B cell (primary cell): ENCODE measurements around the gene PRR3. TPM values are rescaled to one million over a fixed set of nuclear protein-coding genes. Genes with fewer than 3 reads are reported as not detected.

Experiments used
- ATAC-seq: fragments of 200-7000 bp; cut with Tn5 transposase; one replicate; pipeline ENCODE4 v1.10.0; 2021; ENCODE audit warnings: low read depth, mild to moderate bottlenecking, moderate number of reproducible peaks, moderate library complexity
- CTCF ChIA-PET: fragments of 350-600 bp; sonication (Branson Sonifier 250); formaldehyde crosslinking; loops from one replicate; lab custom pipeline; 2021; ENCODE audit warnings: antibody characterized with exemption, inconsistent platforms; lab: Charles Lee
- POLR2A ChIA-PET: fragments of 350-600 bp; sonication (Branson Sonifier 250); formaldehyde crosslinking; loops from one replicate; lab custom pipeline; 2021; ENCODE audit warnings: antibody characterized with exemption; lab: Charles Lee
- DNase-seq: peaks from one replicate; pipeline ENCODE4 v3.0.0; 2013
- H2AFZ ChIP-seq: 2 replicates; pipeline ENCODE4 v1.6.1; 2012; ENCODE audit warnings: mild to moderate bottlenecking, low read depth, low read length; ENCODE audit not compliant: insufficient read depth, poor library complexity, severe bottlenecking
- H3K27ac ChIP-seq, 2 donors: 1 replicate in 1 of 2; 2 replicates in 1 of 2; pipeline ENCODE4 v1.5.1; 2012 to 2013; ENCODE audit warnings: low read length in 2 of 2, mild to moderate bottlenecking in 2 of 2, moderate library complexity in 1 of 2
- H3K27me3 ChIP-seq, 4 experiments: fragments of 200-600 bp in 1 of 4; sonication (generic) in 1 of 4; replicated peaks in 1 of 4; 1 replicate in 2 of 4; 2 replicates in 2 of 4; pipeline versions ENCODE4 v1.6.1 to v1.7.0; 2013 to 2016; ENCODE audit warnings: low read length in 3 of 4, mild to moderate bottlenecking in 2 of 4, mixed read lengths in 1 of 4, moderate library complexity in 1 of 4; ENCODE audit not compliant: insufficient read depth in 4 of 4, control insufficient read depth in 3 of 4; ENCODE audit errors: control extremely low read depth in 1 of 4
- H3K36me3 ChIP-seq, 2 experiments: replicated peaks in 1 of 2; 1 replicate in 1 of 2; 2 replicates in 1 of 2; pipeline versions ENCODE4 v1.6.1 to v1.7.1; 2013; ENCODE audit warnings: low read length in 1 of 2; ENCODE audit not compliant: insufficient read depth in 2 of 2, control insufficient read depth in 1 of 2; ENCODE audit errors: control extremely low read depth in 1 of 2, extremely low read depth in 1 of 2
- H3K4me1 ChIP-seq, 2 donors: fragments of 200-600 bp in 1 of 2; sonication (generic) in 1 of 2; 1 replicate in 1 of 2; 2 replicates in 1 of 2; pipeline versions ENCODE4 v1.5.1 to v1.6.1; 2013 to 2017; ENCODE audit warnings: low read length in 2 of 2; ENCODE audit not compliant: control insufficient read depth in 2 of 2, insufficient read depth in 2 of 2
- H3K4me2 ChIP-seq: replicated peaks from 2 replicates; pipeline ENCODE3; 2012; ENCODE audit warnings: mild to moderate bottlenecking, low read depth, low read length; ENCODE audit not compliant: poor library complexity, severe bottlenecking
- H3K4me3 ChIP-seq, 5 experiments: fragments of 200-600 bp in 1 of 5; sonication (generic) in 1 of 5; 1 replicate in 3 of 5; 2 replicates in 2 of 5; pipeline versions ENCODE4 v1.5.1 to v1.7.0; 2011 to 2016; ENCODE audit warnings: low read length in 4 of 5, mild to moderate bottlenecking in 4 of 5, low read depth in 2 of 5, control low read depth in 1 of 5, moderate library complexity in 1 of 5; ENCODE audit not compliant: insufficient read depth in 1 of 5; ENCODE audit errors: control extremely low read depth in 1 of 5, extremely low read depth in 1 of 5
- H3K79me2 ChIP-seq: fragments of 200-600 bp; sonication (generic); one replicate; pipeline ENCODE4 v1.6.0; 2016; ENCODE audit warnings: low read length; ENCODE audit not compliant: control insufficient read depth, insufficient read depth
- H3K9ac ChIP-seq: fragments of 200-600 bp; sonication (generic); 2 replicates; pipeline ENCODE4 v1.6.1; 2017; ENCODE audit warnings: mild to moderate bottlenecking, low read length, moderate library complexity
- H3K9me3 ChIP-seq, 3 donors: one replicate each; pipeline versions ENCODE4 v1.6.1 to v1.7.1; 2013; ENCODE audit warnings: low read length in 2 of 3; ENCODE audit not compliant: control insufficient read depth in 2 of 3, insufficient read depth in 1 of 3; ENCODE audit errors: control extremely low read depth in 1 of 3
- H4K20me1 ChIP-seq: 2 replicates; pipeline ENCODE4 v1.6.0; 2012; ENCODE audit warnings: mild to moderate bottlenecking, low read length; ENCODE audit not compliant: insufficient read depth, control insufficient read depth, poor library complexity, severe bottlenecking
- H3K27ac Mint-ChIP-seq: one replicate; pipeline ENCODE4 v1.8.0; 2021; ENCODE audit warnings: mixed read lengths
- H3K27me3 Mint-ChIP-seq: one replicate; pipeline ENCODE4 v1.8.0; 2021; ENCODE audit warnings: mixed read lengths
- H3K4me1 Mint-ChIP-seq: one replicate; pipeline ENCODE4 v1.8.0; 2021; ENCODE audit warnings: mixed read lengths
- H3K4me3 Mint-ChIP-seq: one replicate; pipeline ENCODE4 v1.8.0; 2021; ENCODE audit warnings: mixed read lengths
- H3K9me3 Mint-ChIP-seq: one replicate; pipeline ENCODE4 v1.8.0; 2022; ENCODE audit warnings: mixed read lengths; ENCODE audit not compliant: insufficient read depth
- EZH2 ChIP-seq: IDR thresholded peaks from 2 replicates; pipeline ENCODE4 v1.6.1; 2012; ENCODE audit warnings: borderline replicate concordance, low read depth, mild to moderate bottlenecking, moderate library complexity, low read length; ENCODE audit not compliant: insufficient read depth, poor library complexity, severe bottlenecking
- WGBS: methylation state at CpG from one replicate; pipeline ENCODE4 v1.1.5; 2013; ENCODE audit warnings: missing lambda C conversion rate; ENCODE audit not compliant: insufficient coverage; 5-methylcytosine and 5-hydroxymethylcytosine counted together
- intact Hi-C: fragments of 100-400 bp; cut with micrococcal nuclease; formaldehyde crosslinking; loops from one replicate; pipeline ENCODE4 v1.10.0; 2022
- polyA plus RNA-seq: library from polyadenylated mRNA; depleted of rRNA; stranded (reverse); fragments of >200 nt; gene quantifications from 2 replicates; pipeline ENCODE4 v1.2.3, GENCODE V29; 2012
- total RNA-seq, 2 donors: library from RNA; stranded (reverse); fragments of 120-200 nt in 1 of 2; gene quantifications; 1 replicate in 1 of 2; 2 replicates in 1 of 2; pipeline versions ENCODE4 v1.2.3 to v1.2.4, GENCODE V29; 2013 to 2022
- TF ChIP-seq, protein P1 (sequence below): fragments of 200-600 bp; IDR thresholded peaks from one replicate; pipeline ENCODE4 v1.8.0; 2022; ENCODE audit warnings: antibody characterized with exemption, mild to moderate bottlenecking

The PRR3 gene
- total and polyA plus RNA-seq, 2 donors (not counting 1 experiment from before 2014, with no cell fraction given), result 15.0 to 30.3 TPM

DNA sequence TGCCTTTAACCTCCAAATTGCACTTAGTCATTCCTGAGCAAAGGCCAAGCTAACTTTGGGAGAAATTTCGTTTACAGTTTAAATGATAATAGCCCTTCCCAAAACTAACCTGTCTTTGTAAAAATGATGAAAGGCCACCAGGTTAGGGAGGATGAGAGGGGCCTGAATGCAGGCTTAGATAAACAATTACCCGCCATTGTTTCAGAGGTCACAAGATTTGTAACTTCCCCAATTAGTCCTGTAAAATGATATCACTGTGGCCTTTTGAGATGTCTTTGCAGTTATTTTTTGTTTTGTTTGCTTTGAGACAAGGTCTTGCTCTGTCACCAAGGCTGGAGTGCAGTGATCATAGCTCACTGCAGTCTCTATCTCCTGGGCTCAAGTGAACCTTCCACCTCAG, 27.1 kb upstream of the PRR3 start:
- peaks cover 53% of the 10 kb centered on the region for H3K4me1 Mint-ChIP-seq
- H3K27me3 ChIP-seq, result no peaks in the 10 kb centered on the region
- H3K9me3 ChIP-seq, result peaks cover 0 to 6% (median 0%) of the 10 kb centered on the region in 3 donors
- H3K79me2 ChIP-seq, result peaks cover 28% of the 10 kb centered on the region
- peak overlapping the region; percentile 92 for H3K27ac Mint-ChIP-seq
- ATAC-seq, result peak; percentile 18
- H3K4me2 ChIP-seq, result peak overlapping the region; percentile 57
- intact Hi-C loops, result no loop called here
- peak overlapping the region; percentile 49 for H3K4me3 Mint-ChIP-seq
- CTCF ChIA-PET, result interaction anchor here (0.7 to 10.8 kb wide), 8 partner anchors 14 to 187 kb away, joined by 3 to 227 read pairs (median 86); partner anchors contain the start of gene MDC1
- POLR2A ChIA-PET, result interaction anchor here (0.8 to 6.5 kb wide), 7 partner anchors 13 to 51 kb away, joined by 3 to 126 read pairs (median 5); partner anchors contain the start of gene HLA-E
- H3K27ac ChIP-seq, result peak overlapping the region; percentile 58
- no peak for TF ChIP-seq EZH2
- TF ChIP-seq, protein P1, sequence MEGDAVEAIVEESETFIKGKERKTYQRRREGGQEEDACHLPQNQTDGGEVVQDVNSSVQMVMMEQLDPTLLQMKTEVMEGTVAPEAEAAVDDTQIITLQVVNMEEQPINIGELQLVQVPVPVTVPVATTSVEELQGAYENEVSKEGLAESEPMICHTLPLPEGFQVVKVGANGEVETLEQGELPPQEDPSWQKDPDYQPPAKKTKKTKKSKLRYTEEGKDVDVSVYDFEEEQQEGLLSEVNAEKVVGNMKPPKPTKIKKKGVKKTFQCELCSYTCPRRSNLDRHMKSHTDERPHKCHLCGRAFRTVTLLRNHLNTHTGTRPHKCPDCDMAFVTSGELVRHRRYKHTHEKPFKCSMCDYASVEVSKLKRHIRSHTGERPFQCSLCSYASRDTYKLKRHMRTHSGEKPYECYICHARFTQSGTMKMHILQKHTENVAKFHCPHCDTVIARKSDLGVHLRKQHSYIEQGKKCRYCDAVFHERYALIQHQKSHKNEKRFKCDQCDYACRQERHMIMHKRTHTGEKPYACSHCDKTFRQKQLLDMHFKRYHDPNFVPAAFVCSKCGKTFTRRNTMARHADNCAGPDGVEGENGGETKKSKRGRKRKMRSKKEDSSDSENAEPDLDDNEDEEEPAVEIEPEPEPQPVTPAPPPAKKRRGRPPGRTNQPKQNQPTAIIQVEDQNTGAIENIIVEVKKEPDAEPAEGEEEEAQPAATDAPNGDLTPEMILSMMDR, result no peak
- H4K20me1 ChIP-seq, result no peaks in the 10 kb centered on the region
- H3K36me3 ChIP-seq, result no peaks in the 10 kb centered on the region
- WGBS, result no CpG with 5 or more reads among the region's 2 CpGs
- peak; percentile 53 for DNase-seq
- H3K9me3 Mint-ChIP-seq, result no peaks in the 10 kb centered on the region
- no peaks in the 10 kb centered on the region for H3K27me3 Mint-ChIP-seq
- H3K4me3 ChIP-seq, result peak overlapping the region in 1 of 5 experiments; percentile 30
- H3K9ac ChIP-seq, result no peak overlapping the region
- H2AFZ ChIP-seq, result no peak overlapping the region
- H3K4me1 ChIP-seq, result peaks cover 36 to 54% of the 10 kb centered on the region in 2 donors
